HCT116 (cell line): Measurements from ENCODE around the gene RUNX2. TPM values are rescaled to one million over a fixed set of nuclear protein-coding genes. Genes with fewer than 3 reads are reported as not detected.

ENCODE experiments used
- ATAC-seq: fragments of 200-7000 bp; cut with Tn5 transposase; 2 replicates; pipeline ENCODE4 v1.9.1; 2020; ENCODE audit warnings: mild to moderate bottlenecking, moderate library complexity
- BruUV-seq: library from RNA; stranded (reverse); fragments of 400-500 nt; replicated peaks from 2 replicates; lab custom pipeline; 2021; lab: Mats Ljungman, UMichigan
- CTCF ChIA-PET: fragments of 300-600 bp; sonication (Branson Sonifier 250); formaldehyde crosslinking; loops from one replicate; lab custom pipeline; 2021; ENCODE audit warnings: antibody characterized with exemption; lab: Charles Lee
- POLR2A ChIA-PET: fragments of 300-600, 350-600 bp; sonication (Branson Sonifier 250); formaldehyde crosslinking; loops from one replicate; lab custom pipeline; 2021; ENCODE audit warnings: antibody characterized with exemption; lab: Charles Lee
- RAD21 ChIA-PET, 2 experiments: fragments of 300-600 bp; sonication (Branson Sonifier 250); formaldehyde crosslinking; loops; one replicate each; lab custom pipeline; 2023; ENCODE audit warnings: low total read pairs in 2 of 2; ENCODE audit not compliant: uncharacterized antibody in 2 of 2, unreplicated experiment in 2 of 2, low non-redundant PET in 1 of 2; lab: Charles Lee
- DNase-seq: peaks from one replicate; pipeline ENCODE4 v3.0.0-alpha.2; 2010; ENCODE audit warnings: low read depth, low spot score
- H2AFZ ChIP-seq: fragments of 200-600 bp; shearing (Covaris generic), sonication (generic); 2 replicates; pipeline ENCODE4 v1.6.1; 2017; ENCODE audit warnings: low read depth, mixed run types, mixed read lengths, antibody characterized with exemption, low read length; ENCODE audit not compliant: poor library complexity, severe bottlenecking
- H3K27ac ChIP-seq: 2 replicates; pipeline ENCODE4 v1.5.1; 2012; ENCODE audit warnings: low read depth, low read length
- H3K27me3 ChIP-seq: fragments of 200-600 bp; sonication (generic); 2 replicates; pipeline ENCODE4 v1.6.1; 2016; ENCODE audit warnings: mixed run types, low read length, mixed read lengths; ENCODE audit not compliant: insufficient read depth
- H3K36me3 ChIP-seq, 2 experiments: fragments of 200-500 bp in 1 of 2; fragments of 200-600 bp in 1 of 2; sonication (Bioruptor generic) in 1 of 2; sonication (generic) in 1 of 2; 2 replicates each; pipeline versions ENCODE4 v1.5.1 to v1.6.1; 2014 to 2016; ENCODE audit warnings: low read length in 2 of 2, inconsistent platforms in 1 of 2, mixed read lengths in 1 of 2, mixed run types in 1 of 2; ENCODE audit not compliant: insufficient read depth in 2 of 2, control insufficient read depth in 1 of 2
- H3K4me1 ChIP-seq, 2 experiments: fragments of 200-600 bp in 1 of 2; sonication (generic) in 1 of 2; 2 replicates each; pipeline versions ENCODE4 v1.5.1 to v1.6.1; 2012 to 2017; ENCODE audit warnings: low read length in 2 of 2, inconsistent platforms in 1 of 2, mild to moderate bottlenecking in 1 of 2, mixed read lengths in 1 of 2, mixed run types in 1 of 2, moderate library complexity in 1 of 2; ENCODE audit not compliant: insufficient read depth in 2 of 2, control insufficient read depth in 1 of 2
- H3K4me2 ChIP-seq: fragments of 200-600 bp; sonication (generic); 2 replicates; pipeline ENCODE4 v1.6.1; 2017; ENCODE audit warnings: mixed run types, low read length, mixed read lengths
- H3K4me3 ChIP-seq, 2 experiments: fragments of 200-600 bp in 1 of 2; sonication (generic) in 1 of 2; replicated peaks in 1 of 2; 2 replicates each; pipeline ENCODE4 v1.5.1; 2011 to 2016; ENCODE audit warnings: low read length in 2 of 2, control low read depth in 1 of 2, low read depth in 1 of 2, mild to moderate bottlenecking in 1 of 2, mixed read lengths in 1 of 2, mixed run types in 1 of 2
- H3K79me2 ChIP-seq: fragments of 200-600 bp; sonication (generic); 2 replicates; pipeline ENCODE4 v1.6.1; 2017; ENCODE audit warnings: mild to moderate bottlenecking, mixed run types, low read length, moderate library complexity, mixed read lengths; ENCODE audit not compliant: insufficient read depth
- H3K9ac ChIP-seq: fragments of 200-600 bp; sonication (generic); 2 replicates; pipeline ENCODE4 v1.6.1; 2016; ENCODE audit warnings: low read length, mixed read lengths
- H3K9me2 ChIP-seq: fragments of 200-600 bp; sonication (generic), shearing (Covaris generic); 2 replicates; pipeline ENCODE4 v1.6.1; 2017; ENCODE audit warnings: mixed run types, mild to moderate bottlenecking, moderate library complexity; ENCODE audit not compliant: insufficient read depth
- H3K9me3 ChIP-seq, 2 experiments: fragments of 200-500 bp in 1 of 2; fragments of 200-600 bp in 1 of 2; sonication (Bioruptor generic) in 1 of 2; sonication (generic) in 1 of 2; 2 replicates each; pipeline ENCODE4 v1.6.1; 2014 to 2017; ENCODE audit warnings: low read length in 2 of 2, mixed read lengths in 2 of 2, inconsistent platforms in 1 of 2, low read depth in 1 of 2, mild to moderate bottlenecking in 1 of 2, mixed run types in 1 of 2, moderate library complexity in 1 of 2; ENCODE audit not compliant: control insufficient read depth in 1 of 2, insufficient read depth in 1 of 2
- H4K20me1 ChIP-seq: fragments of 200-600 bp; sonication (generic), shearing (Covaris generic); 2 replicates; pipeline ENCODE4 v1.6.1; 2017; ENCODE audit warnings: mixed run types, mild to moderate bottlenecking, moderate library complexity; ENCODE audit not compliant: insufficient read depth
- ATF3 ChIP-seq: IDR thresholded peaks from 2 replicates; pipeline ENCODE4 v1.6.1; 2012
- CBX3 ChIP-seq: IDR thresholded peaks from 2 replicates; pipeline ENCODE4 v1.6.1; 2012; ENCODE audit warnings: low read depth
- EGR1 ChIP-seq: IDR thresholded peaks from 2 replicates; pipeline ENCODE4 v1.6.1; 2012; ENCODE audit warnings: low read depth
- FOSL1 ChIP-seq: IDR thresholded peaks from 2 replicates; pipeline ENCODE4 v1.6.1; 2012; ENCODE audit warnings: low read depth
- JUND ChIP-seq: IDR thresholded peaks from 2 replicates; pipeline ENCODE4 v1.6.1; 2012
- RAD21 ChIP-seq: IDR thresholded peaks from 2 replicates; pipeline ENCODE4 v1.6.1; 2012; ENCODE audit warnings: low read depth, mild to moderate bottlenecking
- SIN3A ChIP-seq: IDR thresholded peaks from 2 replicates; pipeline ENCODE4 v1.6.1; 2012; ENCODE audit warnings: low read depth
- SRF ChIP-seq: IDR thresholded peaks from 2 replicates; pipeline ENCODE4 v1.6.1; 2012; ENCODE audit warnings: low read depth
- TCF7L2 ChIP-seq: IDR thresholded peaks from 2 replicates; pipeline ENCODE4 v1.7.0; 2011; ENCODE audit warnings: borderline replicate concordance, inconsistent platforms; ENCODE audit not compliant: insufficient read depth, insufficient read length; ENCODE audit errors: extremely low read depth
- ZFX ChIP-seq: fragments of 450-650 bp; IDR thresholded peaks from 2 replicates; pipeline ENCODE4 v1.6.1; 2017
- ZNF274 ChIP-seq: fragments of 200-500 bp; sonication (Bioruptor generic); IDR thresholded peaks from 2 replicates; pipeline ENCODE4 v1.6.1; 2014; ENCODE audit warnings: mild to moderate bottlenecking, low read depth, low read length, inconsistent platforms
- intact Hi-C: fragments of 100-400 bp; cut with micrococcal nuclease; formaldehyde crosslinking; loops from 2 replicates; pipeline ENCODE4 v1.10.0; 2022
- total RNA-seq: library from RNA; stranded (reverse); gene quantifications from one replicate; pipeline ENCODE4 v1.2.1, GENCODE V29; 2021; ENCODE audit not compliant: unreplicated experiment
- TF ChIP-seq, protein P1 (sequence below): IDR thresholded peaks from 2 replicates; pipeline ENCODE4 v1.6.1; 2011; ENCODE audit warnings: mild to moderate bottlenecking, low read length, moderate library complexity; ENCODE audit not compliant: insufficient replicate concordance; ENCODE audit errors: extremely low read depth
- TF ChIP-seq, protein P2 (sequence below), 3 experiments: fragments of 200-600 bp in 1 of 3; sonication (generic) in 1 of 3; IDR thresholded peaks in 2 of 3; conservative IDR thresholded peaks in 1 of 3; 2 replicates each; pipeline ENCODE4 v1.5.1; 2012 to 2017; ENCODE audit warnings: low read depth in 2 of 3, low read length in 2 of 3, antibody characterized with exemption in 1 of 3, borderline replicate concordance in 1 of 3, control low read depth in 1 of 3, mild to moderate bottlenecking in 1 of 3, mixed read lengths in 1 of 3, mixed run types in 1 of 3, moderate library complexity in 1 of 3; ENCODE audit not compliant: insufficient read depth in 1 of 3

Gene RUNX2
- total RNA-seq, 1 experiment from 2014 or later: 1.1 TPM

GRCh38 chr6:45415315-45415714 is 87.2 kb downstream of the RUNX2 start:
- H3K9ac ChIP-seq: no peak overlapping the region
- TF ChIP-seq SRF (no peak), SIN3A (no peak), ZFX (no peak), JUND (no peak), ZNF274 (no peak), FOSL1 (no peak), TCF7L2 (no peak), ATF3 (no peak), EGR1 (no peak), CBX3 (no peak), RAD21 (no peak)
- TF ChIP-seq, protein P1, sequence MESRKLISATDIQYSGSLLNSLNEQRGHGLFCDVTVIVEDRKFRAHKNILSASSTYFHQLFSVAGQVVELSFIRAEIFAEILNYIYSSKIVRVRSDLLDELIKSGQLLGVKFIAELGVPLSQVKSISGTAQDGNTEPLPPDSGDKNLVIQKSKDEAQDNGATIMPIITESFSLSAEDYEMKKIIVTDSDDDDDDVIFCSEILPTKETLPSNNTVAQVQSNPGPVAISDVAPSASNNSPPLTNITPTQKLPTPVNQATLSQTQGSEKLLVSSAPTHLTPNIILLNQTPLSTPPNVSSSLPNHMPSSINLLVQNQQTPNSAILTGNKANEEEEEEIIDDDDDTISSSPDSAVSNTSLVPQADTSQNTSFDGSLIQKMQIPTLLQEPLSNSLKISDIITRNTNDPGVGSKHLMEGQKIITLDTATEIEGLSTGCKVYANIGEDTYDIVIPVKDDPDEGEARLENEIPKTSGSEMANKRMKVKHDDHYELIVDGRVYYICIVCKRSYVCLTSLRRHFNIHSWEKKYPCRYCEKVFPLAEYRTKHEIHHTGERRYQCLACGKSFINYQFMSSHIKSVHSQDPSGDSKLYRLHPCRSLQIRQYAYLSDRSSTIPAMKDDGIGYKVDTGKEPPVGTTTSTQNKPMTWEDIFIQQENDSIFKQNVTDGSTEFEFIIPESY: no peak
- TF ChIP-seq, protein P2, sequence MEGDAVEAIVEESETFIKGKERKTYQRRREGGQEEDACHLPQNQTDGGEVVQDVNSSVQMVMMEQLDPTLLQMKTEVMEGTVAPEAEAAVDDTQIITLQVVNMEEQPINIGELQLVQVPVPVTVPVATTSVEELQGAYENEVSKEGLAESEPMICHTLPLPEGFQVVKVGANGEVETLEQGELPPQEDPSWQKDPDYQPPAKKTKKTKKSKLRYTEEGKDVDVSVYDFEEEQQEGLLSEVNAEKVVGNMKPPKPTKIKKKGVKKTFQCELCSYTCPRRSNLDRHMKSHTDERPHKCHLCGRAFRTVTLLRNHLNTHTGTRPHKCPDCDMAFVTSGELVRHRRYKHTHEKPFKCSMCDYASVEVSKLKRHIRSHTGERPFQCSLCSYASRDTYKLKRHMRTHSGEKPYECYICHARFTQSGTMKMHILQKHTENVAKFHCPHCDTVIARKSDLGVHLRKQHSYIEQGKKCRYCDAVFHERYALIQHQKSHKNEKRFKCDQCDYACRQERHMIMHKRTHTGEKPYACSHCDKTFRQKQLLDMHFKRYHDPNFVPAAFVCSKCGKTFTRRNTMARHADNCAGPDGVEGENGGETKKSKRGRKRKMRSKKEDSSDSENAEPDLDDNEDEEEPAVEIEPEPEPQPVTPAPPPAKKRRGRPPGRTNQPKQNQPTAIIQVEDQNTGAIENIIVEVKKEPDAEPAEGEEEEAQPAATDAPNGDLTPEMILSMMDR (IDR thresholded peaks at IDR 0.05 in 2 of 3, conservative IDR thresholded peaks at IDR 0.05 in 1 of 3; ENCODE audit: borderline replicate concordance in 1 of 3, insufficient read depth in 1 of 3, low read depth in 2 of 3, low read length in 2 of 3): no peak
- TF ChIP-seq, all 23 proteins: peak for 0
- Histone ChIP-seq H3K9me3 (no peaks in the 10 kb centered on the region), H3K27me3 (peaks cover 4% of the 10 kb centered on the region), H3K4me1 (peaks cover 2 to 19% of the 10 kb centered on the region in 2 experiments; a peak in 3 of 4 replicates), H3K36me3 (no peaks in the 10 kb centered on the region), H2AFZ (no peak overlapping the region), H3K9me2 (no peaks in the 10 kb centered on the region), H4K20me1 (no peaks in the 10 kb centered on the region), H3K4me2 (no peak overlapping the region), H3K27ac (no peak overlapping the region), H3K4me3 (no peak overlapping the region), H3K79me2 (no peaks in the 10 kb centered on the region)
- no peak for ATAC-seq
- CTCF ChIA-PET: no interaction called here
- intact Hi-C loops: loop anchor here (5.0 kb wide), 1 partner anchor 328 kb away; no protein-coding TSS in a partner anchor
- RAD21 ChIA-PET: no interaction called here
- no TSS peak for BruUV-seq
- DNase-seq: no peak
- POLR2A ChIA-PET: no interaction called here
